Measurements from ENCODE around the gene RAB35.

- TF ChIP-seq, protein P1, sequence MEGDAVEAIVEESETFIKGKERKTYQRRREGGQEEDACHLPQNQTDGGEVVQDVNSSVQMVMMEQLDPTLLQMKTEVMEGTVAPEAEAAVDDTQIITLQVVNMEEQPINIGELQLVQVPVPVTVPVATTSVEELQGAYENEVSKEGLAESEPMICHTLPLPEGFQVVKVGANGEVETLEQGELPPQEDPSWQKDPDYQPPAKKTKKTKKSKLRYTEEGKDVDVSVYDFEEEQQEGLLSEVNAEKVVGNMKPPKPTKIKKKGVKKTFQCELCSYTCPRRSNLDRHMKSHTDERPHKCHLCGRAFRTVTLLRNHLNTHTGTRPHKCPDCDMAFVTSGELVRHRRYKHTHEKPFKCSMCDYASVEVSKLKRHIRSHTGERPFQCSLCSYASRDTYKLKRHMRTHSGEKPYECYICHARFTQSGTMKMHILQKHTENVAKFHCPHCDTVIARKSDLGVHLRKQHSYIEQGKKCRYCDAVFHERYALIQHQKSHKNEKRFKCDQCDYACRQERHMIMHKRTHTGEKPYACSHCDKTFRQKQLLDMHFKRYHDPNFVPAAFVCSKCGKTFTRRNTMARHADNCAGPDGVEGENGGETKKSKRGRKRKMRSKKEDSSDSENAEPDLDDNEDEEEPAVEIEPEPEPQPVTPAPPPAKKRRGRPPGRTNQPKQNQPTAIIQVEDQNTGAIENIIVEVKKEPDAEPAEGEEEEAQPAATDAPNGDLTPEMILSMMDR (IDR thresholded peaks at IDR 0.05 in 2 of 3, conservative IDR thresholded peaks at IDR 0.05 in 1 of 3; ENCODE audit: borderline replicate concordance in 1 of 3, insufficient read depth in 1 of 3, low read depth in 2 of 3, low read length in 2 of 3), result no peak
- TF ChIP-seq, protein P2, sequence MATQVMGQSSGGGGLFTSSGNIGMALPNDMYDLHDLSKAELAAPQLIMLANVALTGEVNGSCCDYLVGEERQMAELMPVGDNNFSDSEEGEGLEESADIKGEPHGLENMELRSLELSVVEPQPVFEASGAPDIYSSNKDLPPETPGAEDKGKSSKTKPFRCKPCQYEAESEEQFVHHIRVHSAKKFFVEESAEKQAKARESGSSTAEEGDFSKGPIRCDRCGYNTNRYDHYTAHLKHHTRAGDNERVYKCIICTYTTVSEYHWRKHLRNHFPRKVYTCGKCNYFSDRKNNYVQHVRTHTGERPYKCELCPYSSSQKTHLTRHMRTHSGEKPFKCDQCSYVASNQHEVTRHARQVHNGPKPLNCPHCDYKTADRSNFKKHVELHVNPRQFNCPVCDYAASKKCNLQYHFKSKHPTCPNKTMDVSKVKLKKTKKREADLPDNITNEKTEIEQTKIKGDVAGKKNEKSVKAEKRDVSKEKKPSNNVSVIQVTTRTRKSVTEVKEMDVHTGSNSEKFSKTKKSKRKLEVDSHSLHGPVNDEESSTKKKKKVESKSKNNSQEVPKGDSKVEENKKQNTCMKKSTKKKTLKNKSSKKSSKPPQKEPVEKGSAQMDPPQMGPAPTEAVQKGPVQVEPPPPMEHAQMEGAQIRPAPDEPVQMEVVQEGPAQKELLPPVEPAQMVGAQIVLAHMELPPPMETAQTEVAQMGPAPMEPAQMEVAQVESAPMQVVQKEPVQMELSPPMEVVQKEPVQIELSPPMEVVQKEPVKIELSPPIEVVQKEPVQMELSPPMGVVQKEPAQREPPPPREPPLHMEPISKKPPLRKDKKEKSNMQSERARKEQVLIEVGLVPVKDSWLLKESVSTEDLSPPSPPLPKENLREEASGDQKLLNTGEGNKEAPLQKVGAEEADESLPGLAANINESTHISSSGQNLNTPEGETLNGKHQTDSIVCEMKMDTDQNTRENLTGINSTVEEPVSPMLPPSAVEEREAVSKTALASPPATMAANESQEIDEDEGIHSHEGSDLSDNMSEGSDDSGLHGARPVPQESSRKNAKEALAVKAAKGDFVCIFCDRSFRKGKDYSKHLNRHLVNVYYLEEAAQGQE (IDR thresholded peaks at IDR 0.05; ENCODE audit: low read depth), result no peak
- TF ChIP-seq POLR2AphosphoS5 (IDR thresholded peaks at IDR 0.05; ENCODE audit: low read depth, low read length) (no peak), MAX (IDR thresholded peaks at IDR 0.05) (no peak), ZBTB33 (IDR thresholded peaks at IDR 0.05; ENCODE audit: extremely low read depth, insufficient replicate concordance, low read length) (no peak), YY1 (IDR thresholded peaks at IDR 0.05; ENCODE audit: extremely low read depth, insufficient replicate concordance, low read depth, low read length) (no peak), EZH2 (IDR thresholded peaks at IDR 0.05) (no peak), RAD21 (IDR thresholded peaks at IDR 0.05; ENCODE audit: low read depth) (no peak), ATF3 (IDR thresholded peaks at IDR 0.05) (no peak), JUND (IDR thresholded peaks at IDR 0.05) (no peak), EGR1 (IDR thresholded peaks at IDR 0.05; ENCODE audit: low read depth) (no peak), POLR2A (IDR thresholded peaks at IDR 0.05; ENCODE audit: borderline replicate concordance, extremely low read depth, insufficient read depth, insufficient read length) (no peak)
Measured at GRCh38 chr12:120054293-120054692, 62.3 kb downstream of the RAB35 start.
